Measurements from ENCODE around the gene NT5DC4. TPM values are rescaled to one million over a fixed set of nuclear protein-coding genes. Genes with fewer than 3 reads are reported as not detected.

NT5DC4 gene
- total and polyA plus RNA-seq, 2 of the 4 experiments (the other 2 are of a cell fraction): not detected

GRCh38 chr2:112683550-112684414 lies 37.0 kb upstream of the NT5DC4 start:
- Histone ChIP-seq H2AFZ (replicated peaks; ENCODE audit: low read length, poor library complexity) (no peak overlapping the region), H2BK15ac (ENCODE audit: low read depth, low read length) (no peak overlapping the region), H3K27ac (ENCODE audit: insufficient read depth, low read length) (no peak overlapping the region), H2BK120ac (ENCODE audit: low read depth, low read length) (no peak overlapping the region), H3K23ac (ENCODE audit: low read depth, low read length) (no peak overlapping the region), H2BK20ac (ENCODE audit: low read depth, low read length) (no peak overlapping the region), H3K4me2 (ENCODE audit: low read depth, low read length) (no peak overlapping the region), H4K20me1 (ENCODE audit: insufficient read depth, low read length) (no peaks in the 10 kb centered on the region), H3K4ac (ENCODE audit: low read depth, low read length) (no peak overlapping the region), H2AK9ac (replicated peaks; ENCODE audit: low read depth, low read length, poor library complexity) (no peak overlapping the region), H4K91ac (ENCODE audit: insufficient read depth, low read depth, low read length) (no peak overlapping the region), H4K5ac (ENCODE audit: low read depth, low read length) (no peak overlapping the region), H3K27me3 (ENCODE audit: control insufficient read depth, insufficient read depth, low read length) (no peaks in the 10 kb centered on the region), H3K9ac (ENCODE audit: low read depth, low read length) (no peak overlapping the region), H3K14ac (replicated peaks; ENCODE audit: low read depth, low read length) (no peak overlapping the region), H3K9me1 (ENCODE audit: insufficient read depth, low read length) (no peaks in the 10 kb centered on the region), H3K56ac (ENCODE audit: extremely low read depth, insufficient read depth, low read length) (no peak overlapping the region), H3K4me1 (ENCODE audit: control insufficient read depth, insufficient read depth, low read length) (peaks cover 1% of the 10 kb centered on the region; the same call in 1 of the 2 replicates), H3K18ac (ENCODE audit: low read depth, low read length) (no peak overlapping the region), H2BK5ac (ENCODE audit: low read depth, low read length, poor library complexity, severe bottlenecking) (no peak overlapping the region), H3K9me3 (ENCODE audit: control insufficient read depth, insufficient read depth, low read length) (no peaks in the 10 kb centered on the region), H4K8ac (ENCODE audit: low read depth in 2 of 2, low read length in 2 of 2) (no peak overlapping the region), H3K36me3 (ENCODE audit: control insufficient read depth, insufficient read depth, low read length) (no peaks in the 10 kb centered on the region), H3K4me3 (ENCODE audit: insufficient read depth, low read depth, low read length) (no peak overlapping the region), H3K79me1 (ENCODE audit: low read depth in 1 of 2, low read length in 2 of 2) (no peaks in the 10 kb centered on the region), H2AK5ac (ENCODE audit: low read depth, low read length) (no peak overlapping the region)
- intact Hi-C loops (cut with micrococcal nuclease): no loop called here
- no TSS peak for BruUV-seq (replicated peaks)
- ATAC-seq (ENCODE audit: low read depth) (no peak), DNase-seq (no peak)
- in situ Hi-C loops (cut with MboI; ENCODE audit: low sequenced_read_pairs): no loop called here
- POLR2A ChIA-PET (ENCODE audit: unreplicated experiment): no interaction called here
- WGBS, 2 experiments (ENCODE audit: extremely low coverage in 2 of 2, insufficient read length in 1 of 2): 73% methylated on average over 5 of the region's 12 CpGs; no CpG with 5 or more reads in 1 of the 2 experiments
- dilution Hi-C loops (cut with HindIII; ENCODE audit: low sequenced_read_pairs, unreplicated experiment): no loop called here
- TF ChIP-seq USF2 (IDR thresholded peaks at IDR 0.05; ENCODE audit: low read depth, low read length): no peak
- TF ChIP-seq CEBPB (IDR thresholded peaks at IDR 0.05; ENCODE audit: low read depth, low read length): no peak
- no peak for TF ChIP-seq MAZ (IDR thresholded peaks at IDR 0.05; ENCODE audit: borderline replicate concordance, low read depth, low read length)
- no peak for TF ChIP-seq FOS (IDR thresholded peaks at IDR 0.05; ENCODE audit: low read depth, low read length)
- no peak for TF ChIP-seq SMC3 (IDR thresholded peaks at IDR 0.05; ENCODE audit: low read depth, low read length)
- TF ChIP-seq ELK1 (IDR thresholded peaks at IDR 0.05; ENCODE audit: borderline replicate concordance, low read depth, low read length): no peak
- no peak for TF ChIP-seq CHD1 (IDR thresholded peaks at IDR 0.05; ENCODE audit: low read depth, low read length)
- no peak for TF ChIP-seq MAFK (IDR thresholded peaks at IDR 0.05; ENCODE audit: low read depth, low read length)
- TF ChIP-seq RAD21 (IDR thresholded peaks at IDR 0.05; ENCODE audit: low read length): no peak
- no peak for TF ChIP-seq POLR2A (IDR thresholded peaks at IDR 0.05; ENCODE audit: low read depth, low read length)
- TF ChIP-seq NFE2L2 (IDR thresholded peaks at IDR 0.05; ENCODE audit: low read depth, low read length): no peak
- CTCF ChIA-PET: interaction anchor here (0.7 kb wide), 1 partner anchor 21 kb away, joined by 3 read pairs; no protein-coding TSS in a partner anchor

Measured in IMR-90 (cell line).